ENCODE data around the gene RABL3. TPM values are rescaled to one million over a fixed set of nuclear protein-coding genes. Genes with fewer than 3 reads are reported as not detected.

Gene RABL3
- total RNA-seq, 1 donor from 2014 or later: 17.1 TPM

GRCh38 chr3:120699333-120699732 lies 43.0 kb downstream of the RABL3 start:
- no peak for TF ChIP-seq CTCF (IDR thresholded peaks at IDR 0.05)
- Mint-ChIP-seq H3K27ac (ENCODE audit: unreplicated experiment) (no peak overlapping the region), H3K4me3 (ENCODE audit: unreplicated experiment) (no peak overlapping the region), H3K27me3 (ENCODE audit: low read depth) (no peaks in the 10 kb centered on the region), H3K4me1 (ENCODE audit: low read depth) (no peaks in the 10 kb centered on the region), H3K36me3 (ENCODE audit: low read depth) (peaks cover 16% of the 10 kb centered on the region), H3K9me3 (ENCODE audit: low read depth) (peaks cover 9% of the 10 kb centered on the region)
- DNase-seq (ENCODE audit: low spot score): no peak

GRCh38 chr3:120693439-120694171 lies 48.7 kb downstream of the RABL3 start:
- no peak for TF ChIP-seq CTCF (IDR thresholded peaks at IDR 0.05)
- H3K4me3 Mint-ChIP-seq (ENCODE audit: unreplicated experiment): no peak overlapping the region
- H3K36me3 Mint-ChIP-seq (ENCODE audit: low read depth): peaks cover 3% of the 10 kb centered on the region
- DNase-seq (ENCODE audit: low spot score): no peak
- peaks cover 20% of the 10 kb centered on the region for H3K4me1 Mint-ChIP-seq (ENCODE audit: low read depth)
- no peaks in the 10 kb centered on the region for H3K9me3 Mint-ChIP-seq (ENCODE audit: low read depth)
- H3K27ac Mint-ChIP-seq (ENCODE audit: unreplicated experiment): no peak overlapping the region
- H3K27me3 Mint-ChIP-seq (ENCODE audit: low read depth): no peaks in the 10 kb centered on the region

GRCh38 chr3:120689395-120689794 lies 52.9 kb downstream of the RABL3 start:
- no peak overlapping the region for H3K4me3 Mint-ChIP-seq (ENCODE audit: unreplicated experiment)
- H3K36me3 Mint-ChIP-seq (ENCODE audit: low read depth): no peaks in the 10 kb centered on the region
- H3K27me3 Mint-ChIP-seq (ENCODE audit: low read depth): no peaks in the 10 kb centered on the region
- no peak overlapping the region for H3K27ac Mint-ChIP-seq (ENCODE audit: unreplicated experiment)
- DNase-seq (ENCODE audit: low spot score): no peak
- H3K9me3 Mint-ChIP-seq (ENCODE audit: low read depth): no peaks in the 10 kb centered on the region
- H3K4me1 Mint-ChIP-seq (ENCODE audit: low read depth): peaks cover 26% of the 10 kb centered on the region
- no peak for TF ChIP-seq CTCF (IDR thresholded peaks at IDR 0.05)

GRCh38 chr3:120688121-120688520 lies 54.2 kb downstream of the RABL3 start:
- H3K27ac Mint-ChIP-seq (ENCODE audit: unreplicated experiment): peak overlapping the region; percentile 43
- H3K4me3 Mint-ChIP-seq (ENCODE audit: unreplicated experiment): no peak overlapping the region
- H3K36me3 Mint-ChIP-seq (ENCODE audit: low read depth): no peaks in the 10 kb centered on the region
- no peaks in the 10 kb centered on the region for H3K27me3 Mint-ChIP-seq (ENCODE audit: low read depth)
- peaks cover 19% of the 10 kb centered on the region for H3K4me1 Mint-ChIP-seq (ENCODE audit: low read depth)
- no peak for DNase-seq (ENCODE audit: low spot score)
- no peak for TF ChIP-seq CTCF (IDR thresholded peaks at IDR 0.05)
- no peaks in the 10 kb centered on the region for H3K9me3 Mint-ChIP-seq (ENCODE audit: low read depth)

- Mint-ChIP-seq H3K9me3 (ENCODE audit: low read depth) (no peaks in the 10 kb centered on the region), H3K4me3 (ENCODE audit: unreplicated experiment) (no peak overlapping the region), H3K27me3 (ENCODE audit: low read depth) (no peaks in the 10 kb centered on the region), H3K36me3 (ENCODE audit: low read depth) (no peaks in the 10 kb centered on the region), H3K27ac (ENCODE audit: unreplicated experiment) (no peak overlapping the region), H3K4me1 (ENCODE audit: low read depth) (peaks cover 18% of the 10 kb centered on the region)
- DNase-seq (ENCODE audit: low spot score): no peak
- TF ChIP-seq CTCF (IDR thresholded peaks at IDR 0.05): no peak
Measured at GRCh38 chr3:120685411-120685810, 56.9 kb downstream of the RABL3 start.

Measured in chondrocyte (in vitro differentiated cells).